ENCODE results near the gene BTBD9. TPM values are rescaled to one million over a fixed set of nuclear protein-coding genes. Genes with fewer than 3 reads are reported as not detected.
"Not testable (repeated sequence)": the region's sequence is repeated elsewhere in the genome, so short reads cannot be mapped to it uniquely, and the experiment has no call there.

BTBD9 gene
- total RNA-seq, 1 experiment from 2014 or later: 4.7 TPM

DNA sequence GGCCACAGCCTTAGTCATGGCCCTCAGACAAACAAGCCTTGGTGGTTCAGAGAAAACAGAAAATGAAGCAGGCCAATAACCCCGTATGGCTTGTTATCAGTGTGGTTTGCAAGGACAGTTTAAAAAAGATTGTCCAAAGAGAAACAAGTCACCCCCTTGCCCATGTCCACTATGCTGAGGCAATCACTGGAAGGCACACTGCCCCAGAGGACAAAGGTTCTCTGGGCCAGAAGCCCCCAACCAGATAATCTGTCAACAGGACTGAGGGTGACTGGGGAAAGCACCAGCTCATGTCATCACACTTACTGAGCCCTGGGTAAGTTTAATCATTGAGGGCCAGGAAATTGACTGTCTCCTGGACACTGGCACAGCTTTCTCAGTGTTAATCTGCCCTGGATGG is 20.4 kb downstream of the BTBD9 start:
- not testable (repeated sequence) for H2AFZ ChIP-seq (ENCODE audit: low read length); H3K79me2 ChIP-seq (ENCODE audit: low read length); H3K27me3 ChIP-seq (ENCODE audit: low read length); H3K4me2 ChIP-seq (ENCODE audit: low read depth, low read length, poor library complexity, severe bottlenecking); H3K36me3 ChIP-seq (ENCODE audit: insufficient read depth, low read length); DNase-seq; H3K9me3 ChIP-seq (ENCODE audit: low read length); H3K27ac ChIP-seq (ENCODE audit: low read length); H3K9me2 ChIP-seq (replicated peaks; ENCODE audit: insufficient read depth, low read length); H3K4me1 ChIP-seq (ENCODE audit: low read length); H3K4me3 ChIP-seq (ENCODE audit: low read length); H3K9ac ChIP-seq (ENCODE audit: low read length)
- 0 out of 2 replicates have a peak, but pooled peaks cover 10% of the 10 kb centered on the region for H4K20me1 ChIP-seq (ENCODE audit: insufficient read depth, low read depth, low read length)

GRCh38 chr6:38618301-38618700 is 21.4 kb downstream of the BTBD9 start:
- not testable (repeated sequence) for H2AFZ ChIP-seq (ENCODE audit: low read length); H3K36me3 ChIP-seq (ENCODE audit: insufficient read depth, low read length); H3K27ac ChIP-seq (ENCODE audit: low read length); H3K9ac ChIP-seq (ENCODE audit: low read length); DNase-seq; H3K4me2 ChIP-seq (ENCODE audit: low read depth, low read length, poor library complexity, severe bottlenecking); H3K9me3 ChIP-seq (ENCODE audit: low read length); H3K9me2 ChIP-seq (replicated peaks; ENCODE audit: insufficient read depth, low read length); H3K79me2 ChIP-seq (ENCODE audit: low read length); H3K4me3 ChIP-seq (ENCODE audit: low read length); H3K4me1 ChIP-seq (ENCODE audit: low read length); H3K27me3 ChIP-seq (ENCODE audit: low read length)
- peaks cover 10% of the 10 kb centered on the region; the same call in 1 of the 2 replicates for H4K20me1 ChIP-seq (ENCODE audit: insufficient read depth, low read depth, low read length)

DNA sequence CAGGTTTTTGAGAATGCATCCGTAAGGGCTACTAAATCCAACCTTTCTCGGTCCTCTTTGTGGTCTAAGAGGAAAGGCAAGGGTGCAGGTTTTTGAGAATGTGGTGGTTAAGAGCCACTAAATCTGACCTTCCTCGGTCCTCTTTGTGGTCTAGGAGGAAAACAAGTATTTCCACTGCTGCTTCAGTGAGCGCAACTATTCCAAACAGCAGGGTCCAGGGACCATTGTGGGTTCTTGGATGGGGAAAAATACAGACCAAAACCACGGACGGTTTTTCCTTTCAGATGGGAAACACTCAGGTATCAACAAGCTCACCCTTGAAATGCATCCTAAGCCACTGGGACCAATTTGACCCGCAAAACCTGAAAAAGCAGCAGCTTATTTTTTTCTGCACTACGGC is 21.9 kb downstream of the BTBD9 start:
- H3K9me3 ChIP-seq (ENCODE audit: low read length): no peaks in the 10 kb centered on the region
- H2AFZ ChIP-seq (ENCODE audit: low read length): no peak overlapping the region
- no peak overlapping the region for H3K4me2 ChIP-seq (ENCODE audit: low read depth, low read length, poor library complexity, severe bottlenecking)
- no peaks in the 10 kb centered on the region for H3K36me3 ChIP-seq (ENCODE audit: insufficient read depth, low read length)
- H3K4me1 ChIP-seq (ENCODE audit: low read length): no peaks in the 10 kb centered on the region
- H3K4me3 ChIP-seq (ENCODE audit: low read length): no peak overlapping the region
- H3K79me2 ChIP-seq (ENCODE audit: low read length): no peaks in the 10 kb centered on the region
- peaks cover 10% of the 10 kb centered on the region; the same call in 1 of the 2 replicates for H4K20me1 ChIP-seq (ENCODE audit: insufficient read depth, low read depth, low read length)
- no peaks in the 10 kb centered on the region for H3K9me2 ChIP-seq (replicated peaks; ENCODE audit: insufficient read depth, low read length)
- H3K27ac ChIP-seq (ENCODE audit: low read length): no peak overlapping the region
- no peaks in the 10 kb centered on the region for H3K27me3 ChIP-seq (ENCODE audit: low read length)
- H3K9ac ChIP-seq (ENCODE audit: low read length): no peak overlapping the region
- DNase-seq: no peak

GRCh38 chr6:38612143-38612965 is 27.4 kb downstream of the BTBD9 start:
- H3K9ac ChIP-seq (ENCODE audit: low read length): no peak overlapping the region
- DNase-seq: no peak
- no peaks in the 10 kb centered on the region for H3K4me1 ChIP-seq (ENCODE audit: low read length)
- no peaks in the 10 kb centered on the region for H3K9me3 ChIP-seq (ENCODE audit: low read length)
- H3K4me2 ChIP-seq (ENCODE audit: low read depth, low read length, poor library complexity, severe bottlenecking): no peak overlapping the region
- H3K27me3 ChIP-seq (ENCODE audit: low read length): no peaks in the 10 kb centered on the region
- no peaks in the 10 kb centered on the region for H3K9me2 ChIP-seq (replicated peaks; ENCODE audit: insufficient read depth, low read length)
- no peak overlapping the region for H3K27ac ChIP-seq (ENCODE audit: low read length)
- H3K36me3 ChIP-seq (ENCODE audit: insufficient read depth, low read length): no peaks in the 10 kb centered on the region
- H4K20me1 ChIP-seq (ENCODE audit: insufficient read depth, low read depth, low read length): peaks cover 8% of the 10 kb centered on the region; the same call in 1 of the 2 replicates
- no peak overlapping the region for H3K4me3 ChIP-seq (ENCODE audit: low read length)
- H3K79me2 ChIP-seq (ENCODE audit: low read length): no peaks in the 10 kb centered on the region
- no peak overlapping the region for H2AFZ ChIP-seq (ENCODE audit: low read length)

DNA sequence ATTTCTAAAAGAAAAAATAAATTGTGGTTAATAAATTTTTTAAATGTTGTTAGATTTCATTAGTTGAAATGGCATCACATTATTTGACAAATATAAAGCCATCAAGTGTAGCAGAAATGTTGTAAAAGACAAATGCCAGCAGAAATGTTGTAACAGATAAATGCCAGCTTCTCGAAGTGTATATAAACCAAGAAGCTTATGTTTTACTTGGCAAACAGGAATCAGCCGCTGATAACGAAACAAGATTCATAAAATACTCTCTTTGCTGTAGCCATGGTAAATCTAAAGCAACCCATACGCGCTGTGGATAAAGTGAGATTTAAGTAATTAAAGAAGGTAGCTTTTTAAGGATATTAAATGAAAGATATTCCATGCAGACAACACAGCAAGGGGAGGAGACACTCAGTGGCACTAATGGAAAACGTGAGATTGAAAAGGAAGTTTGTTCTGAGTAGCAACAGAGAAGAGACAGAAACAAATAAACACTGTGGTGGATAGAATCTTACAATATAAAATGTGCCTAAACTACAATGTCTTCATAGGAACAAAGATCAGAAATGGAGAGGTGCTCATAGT is 29.6 kb downstream of the BTBD9 start:
- no peaks in the 10 kb centered on the region for H3K9me2 ChIP-seq (replicated peaks; ENCODE audit: insufficient read depth, low read length)
- no peaks in the 10 kb centered on the region for H3K27me3 ChIP-seq (ENCODE audit: low read length)
- H3K36me3 ChIP-seq (ENCODE audit: insufficient read depth, low read length): no peaks in the 10 kb centered on the region
- H3K79me2 ChIP-seq (ENCODE audit: low read length): no peaks in the 10 kb centered on the region
- H3K27ac ChIP-seq (ENCODE audit: low read length): no peak overlapping the region
- no peak overlapping the region for H2AFZ ChIP-seq (ENCODE audit: low read length)
- H3K4me1 ChIP-seq (ENCODE audit: low read length): no peaks in the 10 kb centered on the region
- H3K4me3 ChIP-seq (ENCODE audit: low read length): no peak overlapping the region
- H3K9ac ChIP-seq (ENCODE audit: low read length): no peak overlapping the region
- H4K20me1 ChIP-seq (ENCODE audit: insufficient read depth, low read depth, low read length): peaks cover 9% of the 10 kb centered on the region
- H3K4me2 ChIP-seq (ENCODE audit: low read depth, low read length, poor library complexity, severe bottlenecking): no peak overlapping the region
- DNase-seq: no peak
- H3K9me3 ChIP-seq (ENCODE audit: low read length): no peaks in the 10 kb centered on the region

- H3K4me2 ChIP-seq (ENCODE audit: low read depth, low read length, poor library complexity, severe bottlenecking): no peak overlapping the region
Observed at GRCh38 chr6:38604700-38605099, 35.0 kb downstream of the BTBD9 start.

DNA sequence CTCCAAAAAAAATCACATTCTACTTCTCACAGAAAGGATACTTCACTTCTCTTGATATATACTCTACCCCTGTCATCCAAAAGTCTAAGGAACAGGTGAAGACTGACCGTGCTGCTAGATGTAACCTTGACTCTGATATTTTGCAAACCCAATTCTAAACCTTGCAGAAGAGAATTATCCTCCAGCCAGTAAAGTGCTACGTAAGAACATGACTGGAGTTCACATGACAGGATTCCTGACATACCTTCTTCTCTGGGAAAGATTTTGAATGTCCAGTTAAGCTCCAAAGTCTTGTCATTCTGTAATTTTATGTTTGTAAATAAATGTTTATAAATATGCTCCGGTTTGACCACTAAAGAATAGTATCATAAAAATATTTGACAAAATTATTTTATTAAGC is 35.8 kb downstream of the BTBD9 start:
- Histone ChIP-seq H3K4me3 (ENCODE audit: low read length) (no peak overlapping the region), H3K36me3 (ENCODE audit: insufficient read depth, low read length) (no peaks in the 10 kb centered on the region), H3K9me2 (replicated peaks; ENCODE audit: insufficient read depth, low read length) (no peaks in the 10 kb centered on the region), H3K27ac (ENCODE audit: low read length) (no peak overlapping the region), H3K79me2 (ENCODE audit: low read length) (no peaks in the 10 kb centered on the region), H3K9ac (ENCODE audit: low read length) (no peak overlapping the region), H2AFZ (ENCODE audit: low read length) (no peak overlapping the region), H3K4me1 (ENCODE audit: low read length) (no peaks in the 10 kb centered on the region), H3K4me2 (ENCODE audit: low read depth, low read length, poor library complexity, severe bottlenecking) (no peak overlapping the region), H3K9me3 (ENCODE audit: low read length) (no peaks in the 10 kb centered on the region), H3K27me3 (ENCODE audit: low read length) (no peaks in the 10 kb centered on the region), H4K20me1 (ENCODE audit: insufficient read depth, low read depth, low read length) (peaks cover 14% of the 10 kb centered on the region)
- no peak for DNase-seq

More at GRCh38 chr6:38604700-38605099, 35.0 kb downstream of the BTBD9 start:
- H3K36me3 ChIP-seq (ENCODE audit: insufficient read depth, low read length): no peaks in the 10 kb centered on the region
- H4K20me1 ChIP-seq (ENCODE audit: insufficient read depth, low read depth, low read length): peaks cover 14% of the 10 kb centered on the region
- H3K27ac ChIP-seq (ENCODE audit: low read length): no peak overlapping the region
- no peaks in the 10 kb centered on the region for H3K27me3 ChIP-seq (ENCODE audit: low read length)
- H3K4me3 ChIP-seq (ENCODE audit: low read length): no peak overlapping the region
- no peaks in the 10 kb centered on the region for H3K9me3 ChIP-seq (ENCODE audit: low read length)
- no peaks in the 10 kb centered on the region for H3K9me2 ChIP-seq (replicated peaks; ENCODE audit: insufficient read depth, low read length)
- no peaks in the 10 kb centered on the region for H3K4me1 ChIP-seq (ENCODE audit: low read length)
- no peak overlapping the region for H2AFZ ChIP-seq (ENCODE audit: low read length)
- no peak for DNase-seq
- no peak overlapping the region for H3K9ac ChIP-seq (ENCODE audit: low read length)
- no peaks in the 10 kb centered on the region for H3K79me2 ChIP-seq (ENCODE audit: low read length)

GRCh38 chr6:38603496-38603895 is 36.2 kb downstream of the BTBD9 start:
- Histone ChIP-seq H3K9me3 (ENCODE audit: low read length) (no peaks in the 10 kb centered on the region), H4K20me1 (ENCODE audit: insufficient read depth, low read depth, low read length) (peaks cover 14% of the 10 kb centered on the region), H3K27ac (ENCODE audit: low read length) (no peak overlapping the region), H3K4me3 (ENCODE audit: low read length) (no peak overlapping the region), H2AFZ (ENCODE audit: low read length) (no peak overlapping the region), H3K79me2 (ENCODE audit: low read length) (no peaks in the 10 kb centered on the region), H3K4me2 (ENCODE audit: low read depth, low read length, poor library complexity, severe bottlenecking) (no peak overlapping the region), H3K4me1 (ENCODE audit: low read length) (no peaks in the 10 kb centered on the region), H3K27me3 (ENCODE audit: low read length) (no peaks in the 10 kb centered on the region), H3K36me3 (ENCODE audit: insufficient read depth, low read length) (no peaks in the 10 kb centered on the region), H3K9ac (ENCODE audit: low read length) (no peak overlapping the region), H3K9me2 (replicated peaks; ENCODE audit: insufficient read depth, low read length) (no peaks in the 10 kb centered on the region)
- no peak for DNase-seq

Measured in Karpas-422 (cell line).